SH-SY5Y (cell line): ENCODE results near the gene OTOP2.

Experiments used
- GATA2 ChIP-seq: IDR thresholded peaks from 2 replicates; pipeline ENCODE4 v1.6.1; 2011; ENCODE audit warnings: mild to moderate bottlenecking, low read depth, low read length
- GATA3 ChIP-seq: IDR thresholded peaks from 2 replicates; pipeline ENCODE4 v1.6.1; 2011; ENCODE audit warnings: low read depth, mild to moderate bottlenecking, low read length, moderate library complexity

DNA sequence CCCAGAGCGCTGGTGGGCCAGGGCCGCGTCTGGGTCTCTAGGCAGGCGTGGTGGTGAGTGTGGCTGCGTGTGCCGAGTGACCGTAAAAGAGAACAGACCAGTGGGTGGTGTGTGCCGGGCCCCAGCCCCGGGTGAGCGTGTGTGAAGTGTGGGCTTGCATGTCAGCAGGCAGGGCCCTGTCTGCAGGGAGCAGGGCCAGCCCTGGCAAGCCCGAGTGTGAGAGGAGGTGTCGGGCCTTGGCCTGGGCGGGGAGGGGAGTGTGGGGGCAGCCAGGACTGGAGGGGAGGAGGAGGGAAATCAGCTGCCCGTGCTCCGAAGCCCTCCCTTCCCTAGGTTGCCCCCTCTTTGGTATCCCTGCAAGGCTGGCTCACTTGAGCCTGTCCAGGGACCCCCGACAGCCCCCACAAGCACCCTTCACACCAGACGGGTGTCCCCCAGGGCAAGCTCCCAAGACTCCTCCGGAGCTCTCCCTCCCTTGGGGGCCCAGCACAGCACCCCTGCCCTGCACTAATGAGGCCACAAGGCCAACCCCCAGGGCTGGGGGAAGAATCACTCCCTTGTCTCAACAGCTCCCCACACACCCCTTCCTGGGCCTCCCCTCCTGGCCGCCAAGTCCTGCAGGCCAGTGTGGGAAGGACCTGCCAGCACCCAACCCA, 2.9 kb upstream of the OTOP2 start:
- no peak for TF ChIP-seq GATA2
- no peak for TF ChIP-seq GATA3
